CD4-positive, alpha-beta T cell treated with Interleukin-6 at 100 ng/mL for 8 hours (primary cell): ENCODE measurements around the gene POLR2J.
"Not testable (repeated sequence)": the region's sequence is repeated elsewhere in the genome, so short reads cannot be mapped to it uniquely, and the experiment has no call there.

Source experiments
- DNase-seq: peaks from one replicate; pipeline ENCODE4 v3.0.0-alpha.2; 2020; ENCODE audit warnings: mixed read lengths, low spot score

The POLR2J gene

GRCh38 chr7:102494473-102495149, 15.9 kb upstream of the POLR2J start:
- not testable (repeated sequence) for DNase-seq

GRCh38 chr7:102494026-102494425, 15.3 kb upstream of the POLR2J start:
- not testable (repeated sequence) for DNase-seq

- not testable (repeated sequence) for DNase-seq
Observed at GRCh38 chr7:102493220-102493935, 14.7 kb upstream of the POLR2J start.

- DNase-seq, result not testable (repeated sequence)
Observed at GRCh38 chr7:102490529-102491075, 11.9 kb upstream of the POLR2J start.

GRCh38 chr7:102484317-102484716, 5.6 kb upstream of the POLR2J start:
- DNase-seq, result not testable (repeated sequence)

GRCh38 chr7:102481962-102482361, 3.2 kb upstream of the POLR2J start:
- DNase-seq, result not testable (repeated sequence)

- DNase-seq, result not testable (repeated sequence)
Observed at GRCh38 chr7:102479982-102480637, 1.4 kb upstream of the POLR2J start.

GRCh38 chr7:102479209-102479584, 475 bp upstream of the POLR2J start:
- DNase-seq, result not testable (repeated sequence)

GRCh38 chr7:102474736-102475435, 3.8 kb downstream of the POLR2J start:
- not testable (repeated sequence) for DNase-seq

- DNase-seq, result not testable (repeated sequence)
Observed at GRCh38 chr7:102474116-102474515, 4.6 kb downstream of the POLR2J start.

GRCh38 chr7:102473271-102473991, 5.3 kb downstream of the POLR2J start:
- no peak for DNase-seq

- no peak for DNase-seq
Observed at GRCh38 chr7:102472126-102473041, 6.3 kb downstream of the POLR2J start.

- no peak for DNase-seq
Observed at GRCh38 chr7:102471791-102472125, 7.0 kb downstream of the POLR2J start.

- DNase-seq, result no peak
Observed at GRCh38 chr7:102469972-102470825, 8.5 kb downstream of the POLR2J start.

GRCh38 chr7:102469351-102469971, 9.3 kb downstream of the POLR2J start:
- DNase-seq, result no peak

- DNase-seq, result no peak
Observed at GRCh38 chr7:102468478-102469350, 10.0 kb downstream of the POLR2J start.

- DNase-seq, result no peak
Observed at GRCh38 chr7:102467581-102468477, 10.9 kb downstream of the POLR2J start.
